Duodenal mucosa (tissue), 2 donors: ENCODE results near the gene MYH10.

ENCODE experiments used
- H3K27ac ChIP-seq: one replicate; pipeline ENCODE4 v1.7.0; 2013; ENCODE audit warnings: low read depth, low read length
- H3K27me3 ChIP-seq, 2 donors: one replicate each; pipeline ENCODE4 v1.7.0; 2013; ENCODE audit warnings: low read length in 2 of 2, control low read depth in 1 of 2; ENCODE audit not compliant: insufficient read depth in 2 of 2, control insufficient read depth in 1 of 2
- H3K36me3 ChIP-seq, 2 donors: one replicate each; pipeline ENCODE4 v1.7.0; 2013; ENCODE audit warnings: low read length in 2 of 2, control low read depth in 1 of 2; ENCODE audit not compliant: insufficient read depth in 2 of 2, control insufficient read depth in 1 of 2
- H3K4me1 ChIP-seq, 2 donors: one replicate each; pipeline ENCODE4 v1.7.0; 2013; ENCODE audit warnings: low read length in 2 of 2, control low read depth in 1 of 2; ENCODE audit not compliant: insufficient read depth in 2 of 2, control insufficient read depth in 1 of 2
- H3K4me3 ChIP-seq, 2 donors: one replicate each; pipeline ENCODE4 v1.7.0; 2013; ENCODE audit warnings: low read length in 2 of 2, low read depth in 1 of 2
- H3K9ac ChIP-seq, 2 donors: one replicate each; pipeline ENCODE4 v1.7.0; 2013; ENCODE audit warnings: low read length in 2 of 2, low read depth in 1 of 2
- H3K9me3 ChIP-seq, 2 donors: one replicate each; pipeline ENCODE4 v1.7.0; 2013; ENCODE audit warnings: low read length in 2 of 2, control low read depth in 1 of 2; ENCODE audit not compliant: control insufficient read depth in 1 of 2

Gene MYH10

GRCh38 chr17:8472663-8473062, 157.9 kb downstream of the MYH10 start:
- peaks cover 31 to 77% of the 10 kb centered on the region in 2 donors for H3K36me3 ChIP-seq
- H3K27ac ChIP-seq: no peak overlapping the region
- no peak overlapping the region for H3K9ac ChIP-seq
- no peak overlapping the region for H3K4me3 ChIP-seq
- H3K27me3 ChIP-seq: no peaks in the 10 kb centered on the region
- no peaks in the 10 kb centered on the region for H3K9me3 ChIP-seq
- no peaks in the 10 kb centered on the region for H3K4me1 ChIP-seq

GRCh38 chr17:8470447-8471047, 160.0 kb downstream of the MYH10 start:
- Histone ChIP-seq H3K36me3 (peaks cover 38 to 77% of the 10 kb centered on the region in 2 donors), H3K9ac (no peak overlapping the region), H3K4me3 (no peak overlapping the region), H3K27me3 (no peaks in the 10 kb centered on the region), H3K27ac (no peak overlapping the region), H3K4me1 (no peaks in the 10 kb centered on the region), H3K9me3 (no peaks in the 10 kb centered on the region)

- Histone ChIP-seq H3K27ac (no peak overlapping the region), H3K4me1 (no peaks in the 10 kb centered on the region), H3K27me3 (no peaks in the 10 kb centered on the region), H3K36me3 (peaks cover 41 to 75% of the 10 kb centered on the region in 2 donors), H3K9ac (no peak overlapping the region), H3K9me3 (no peaks in the 10 kb centered on the region), H3K4me3 (no peak overlapping the region)
Measured at GRCh38 chr17:8469964-8470363, 160.6 kb downstream of the MYH10 start.

DNA sequence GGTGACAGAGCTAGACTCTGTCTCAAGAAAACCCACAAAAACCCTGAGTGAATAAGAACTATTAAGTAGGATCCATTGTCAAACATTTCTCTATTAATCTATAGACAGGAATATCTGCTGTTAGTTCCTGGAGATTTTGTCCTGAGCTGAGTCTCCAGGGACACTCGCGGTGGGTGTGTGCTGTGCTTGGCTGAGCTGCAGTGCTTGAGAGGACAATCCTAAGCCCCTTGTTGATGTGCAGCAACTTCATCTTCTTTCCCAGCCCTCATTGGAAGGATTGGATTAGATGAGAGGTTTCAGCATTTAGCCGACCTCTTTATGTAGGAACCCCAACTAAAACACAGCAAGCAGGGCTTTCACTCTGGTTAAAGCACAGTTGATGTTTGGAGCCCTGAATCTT, 161.5 kb downstream of the MYH10 start:
- H3K4me3 ChIP-seq: no peak overlapping the region
- no peaks in the 10 kb centered on the region for H3K9me3 ChIP-seq
- no peak overlapping the region for H3K27ac ChIP-seq
- no peaks in the 10 kb centered on the region for H3K4me1 ChIP-seq
- H3K9ac ChIP-seq: no peak overlapping the region
- no peaks in the 10 kb centered on the region for H3K27me3 ChIP-seq
- H3K36me3 ChIP-seq: peaks cover 40 to 74% of the 10 kb centered on the region in 2 donors

DNA sequence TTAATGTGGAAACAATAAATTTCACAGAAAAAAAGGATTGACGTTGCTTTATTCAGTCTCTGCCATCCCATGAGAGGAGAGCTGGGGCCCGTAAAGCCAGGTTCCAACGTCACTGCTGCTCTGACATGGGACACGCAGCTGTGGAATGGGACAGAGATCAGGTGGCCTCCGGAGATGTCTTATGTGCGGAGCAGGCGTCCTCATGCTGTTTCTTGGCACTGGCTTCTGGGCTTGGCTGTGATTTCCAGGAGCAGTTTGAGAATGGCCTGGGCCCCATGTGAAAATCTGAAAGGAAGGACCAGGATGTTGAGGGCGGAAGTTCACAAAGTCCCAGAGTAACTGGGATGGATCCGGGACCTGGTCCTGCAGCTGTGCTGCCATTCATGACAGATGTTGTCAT, 162.4 kb downstream of the MYH10 start:
- Histone ChIP-seq H3K36me3 (peaks cover 43 to 74% of the 10 kb centered on the region in 2 donors), H3K9ac (no peak overlapping the region), H3K27ac (no peak overlapping the region), H3K4me3 (no peak overlapping the region), H3K4me1 (no peaks in the 10 kb centered on the region), H3K27me3 (no peaks in the 10 kb centered on the region), H3K9me3 (no peaks in the 10 kb centered on the region)

GRCh38 chr17:8467527-8467926, 163.0 kb downstream of the MYH10 start:
- peaks cover 49 to 75% of the 10 kb centered on the region in 2 donors for H3K36me3 ChIP-seq
- no peak overlapping the region for H3K9ac ChIP-seq
- no peaks in the 10 kb centered on the region for H3K9me3 ChIP-seq

DNA sequence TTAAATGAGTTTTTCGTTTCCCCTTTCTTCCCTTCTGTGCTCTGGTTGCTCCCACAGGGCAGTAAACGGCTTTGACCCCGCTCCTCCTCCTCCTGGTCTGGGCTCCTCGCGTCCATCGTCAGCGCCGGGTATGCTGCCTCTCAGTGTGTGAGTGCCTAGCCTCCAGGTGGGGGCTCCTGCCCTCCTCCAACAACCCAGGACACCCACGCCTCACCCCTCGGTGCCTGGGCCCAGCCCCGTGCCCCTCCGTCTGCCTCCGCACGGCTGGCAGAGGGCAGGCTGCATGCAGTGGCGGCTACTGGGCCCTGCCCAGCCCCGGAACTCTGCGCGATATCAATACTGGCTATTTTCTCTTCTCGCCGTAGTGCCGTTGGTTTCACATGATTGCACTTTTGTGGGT, 163.7 kb downstream of the MYH10 start:
- Histone ChIP-seq H3K9ac (no peak overlapping the region), H3K4me1 (no peaks in the 10 kb centered on the region), H3K27me3 (no peaks in the 10 kb centered on the region), H3K36me3 (peaks cover 50 to 78% of the 10 kb centered on the region in 2 donors), H3K27ac (no peak overlapping the region), H3K9me3 (no peaks in the 10 kb centered on the region), H3K4me3 (no peak overlapping the region)

More at GRCh38 chr17:8467527-8467926, 163.0 kb downstream of the MYH10 start:
- Histone ChIP-seq H3K4me1 (no peaks in the 10 kb centered on the region), H3K27ac (no peak overlapping the region), H3K4me3 (no peak overlapping the region), H3K27me3 (no peaks in the 10 kb centered on the region)

- Histone ChIP-seq H3K4me3 (no peak overlapping the region), H3K9me3 (no peaks in the 10 kb centered on the region), H3K36me3 (peaks cover 46 to 78% of the 10 kb centered on the region in 2 donors), H3K9ac (no peak overlapping the region), H3K27ac (no peak overlapping the region), H3K27me3 (no peaks in the 10 kb centered on the region), H3K4me1 (no peaks in the 10 kb centered on the region)
Measured at GRCh38 chr17:8466456-8466855, 164.1 kb downstream of the MYH10 start.

GRCh38 chr17:8465759-8466158, 164.8 kb downstream of the MYH10 start:
- no peaks in the 10 kb centered on the region for H3K9me3 ChIP-seq
- peaks cover 46 to 78% of the 10 kb centered on the region in 2 donors for H3K36me3 ChIP-seq
- H3K4me3 ChIP-seq: no peak overlapping the region
- no peaks in the 10 kb centered on the region for H3K4me1 ChIP-seq
- no peak overlapping the region for H3K9ac ChIP-seq
- H3K27ac ChIP-seq: no peak overlapping the region
- H3K27me3 ChIP-seq: no peaks in the 10 kb centered on the region

DNA sequence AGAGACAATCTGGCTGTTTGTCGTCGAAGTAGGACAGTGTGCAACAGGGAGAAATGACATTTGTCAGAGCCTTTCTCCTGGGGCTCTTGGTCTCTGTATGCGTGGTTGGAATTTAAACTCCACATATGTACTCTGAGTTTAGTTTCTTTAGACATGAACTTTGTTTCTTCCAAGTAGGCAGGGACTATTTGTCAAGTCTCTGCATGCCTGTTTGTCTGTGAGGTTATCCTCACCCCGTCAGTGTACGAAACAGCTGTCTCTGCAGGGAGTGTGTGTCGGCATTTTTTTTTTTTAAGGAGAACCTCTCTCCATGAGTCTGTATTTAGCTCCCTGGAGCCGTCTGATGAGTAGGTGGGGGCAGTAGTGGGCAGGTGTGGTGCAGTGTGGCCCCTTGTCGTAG, 165.2 kb downstream of the MYH10 start:
- Histone ChIP-seq H3K9me3 (no peaks in the 10 kb centered on the region), H3K4me3 (no peak overlapping the region), H3K9ac (no peak overlapping the region), H3K4me1 (no peaks in the 10 kb centered on the region), H3K27ac (no peak overlapping the region), H3K36me3 (peaks cover 50 to 79% of the 10 kb centered on the region in 2 donors), H3K27me3 (no peaks in the 10 kb centered on the region)
